GM19025 (cell line): ENCODE results near the gene PPP1R12C.

Experiments
- ATAC-seq: cut with Tn5 transposase; IDR thresholded peaks from one replicate; pipeline ENCODE4 v1.9.1; 2021; ENCODE audit warnings: mild to moderate bottlenecking, low read depth, moderate library complexity; ENCODE audit not compliant: unreplicated experiment

PPP1R12C gene

GRCh38 chr19:55092423-55093318 is 24.8 kb downstream of the PPP1R12C start:
- ATAC-seq = no peak

GRCh38 chr19:55091955-55092354 is 25.5 kb downstream of the PPP1R12C start:
- no peak for ATAC-seq

GRCh38 chr19:55091126-55091910 is 26.1 kb downstream of the PPP1R12C start:
- ATAC-seq = no peak

GRCh38 chr19:55090564-55090963 is 26.9 kb downstream of the PPP1R12C start:
- ATAC-seq = no peak

GRCh38 chr19:55089342-55089944 is 28.0 kb downstream of the PPP1R12C start:
- ATAC-seq = no peak

- no peak for ATAC-seq
Measured at GRCh38 chr19:55088543-55089341, 28.7 kb downstream of the PPP1R12C start.

- no peak for ATAC-seq
Measured at GRCh38 chr19:55088021-55088451, 29.4 kb downstream of the PPP1R12C start.

- ATAC-seq = no peak
Measured at GRCh38 chr19:55087542-55087901, 29.9 kb downstream of the PPP1R12C start.

- ATAC-seq = no peak
Measured at GRCh38 chr19:55086730-55087541, 30.5 kb downstream of the PPP1R12C start.

GRCh38 chr19:55085923-55086715 is 31.3 kb downstream of the PPP1R12C start:
- no peak for ATAC-seq

- no peak for ATAC-seq
Measured at GRCh38 chr19:55084416-55084815, 33.0 kb downstream of the PPP1R12C start.

GRCh38 chr19:55083004-55083850 is 34.2 kb downstream of the PPP1R12C start:
- ATAC-seq = no peak

- no peak for ATAC-seq
Measured at GRCh38 chr19:55082020-55082851, 35.2 kb downstream of the PPP1R12C start.

- ATAC-seq = no peak
Measured at GRCh38 chr19:55081770-55082019, 35.7 kb downstream of the PPP1R12C start.

GRCh38 chr19:55080968-55081769 is 36.3 kb downstream of the PPP1R12C start:
- ATAC-seq = peak; percentile 58

GRCh38 chr19:55080121-55080967 is 37.1 kb downstream of the PPP1R12C start:
- ATAC-seq = no peak
